Measurements from ENCODE around the gene STX8. TPM values are rescaled to one million over a fixed set of nuclear protein-coding genes. Genes with fewer than 3 reads are reported as not detected.
"Not testable (repeated sequence)": the region's sequence is repeated elsewhere in the genome, so short reads cannot be mapped to it uniquely, and the experiment has no call there.

STX8 gene
- polyA plus RNA-seq, 5 donors, result 52.5 to 68.2 (median 60.0) TPM

- no peak for DNase-seq
Observed at GRCh38 chr17:9266031-9266680, 309.5 kb downstream of the STX8 start.

GRCh38 chr17:9261081-9262012, 314.3 kb downstream of the STX8 start:
- DNase-seq, result no peak

GRCh38 chr17:9259419-9259818, 316.2 kb downstream of the STX8 start:
- no peak for DNase-seq

GRCh38 chr17:9258115-9259015, 317.3 kb downstream of the STX8 start:
- no peak for DNase-seq

GRCh38 chr17:9257630-9257965, 318.0 kb downstream of the STX8 start:
- not testable (repeated sequence) for DNase-seq

GRCh38 chr17:9256751-9257629, 318.6 kb downstream of the STX8 start:
- DNase-seq, result no peak

- no peak for DNase-seq
Observed at GRCh38 chr17:9256361-9256750, 319.3 kb downstream of the STX8 start.

GRCh38 chr17:9255833-9256232, 319.8 kb downstream of the STX8 start:
- no peak for DNase-seq

GRCh38 chr17:9254841-9255240, 320.8 kb downstream of the STX8 start:
- no peak for DNase-seq

- no peak for DNase-seq
Observed at GRCh38 chr17:9253308-9253707, 322.3 kb downstream of the STX8 start.

GRCh38 chr17:9251273-9251672, 324.3 kb downstream of the STX8 start:
- peak; percentile 46 to 61 for DNase-seq

- DNase-seq, result no peak
Observed at GRCh38 chr17:9249245-9249953, 326.2 kb downstream of the STX8 start.

- no peak for DNase-seq
Observed at GRCh38 chr17:9247401-9247938, 328.1 kb downstream of the STX8 start.

- peak; percentile 43 to 55 for DNase-seq
Observed at GRCh38 chr17:9244066-9245052, 331.3 kb downstream of the STX8 start.

GRCh38 chr17:9242983-9243382, 332.6 kb downstream of the STX8 start:
- no peak for DNase-seq

GRCh38 chr17:9242497-9242881, 333.1 kb downstream of the STX8 start:
- DNase-seq, result no peak

- DNase-seq, result no peak
Observed at GRCh38 chr17:9241774-9242496, 333.7 kb downstream of the STX8 start.

- DNase-seq, result peak; percentile 68 to 77
Observed at GRCh38 chr17:9241371-9241712, 334.3 kb downstream of the STX8 start.
